GM19468 (cell line): Measurements from ENCODE around the gene HNRNPF.

Experiments used
- ATAC-seq: cut with Tn5 transposase; IDR thresholded peaks from one replicate; pipeline ENCODE4 v1.9.1; 2021; ENCODE audit warnings: mild to moderate bottlenecking, moderate library complexity, moderate number of reproducible peaks; ENCODE audit not compliant: unreplicated experiment; ENCODE audit errors: extremely low read depth

Gene HNRNPF

GRCh38 chr10:43383204-43383971, 25.6 kb downstream of the HNRNPF start:
- no peak for ATAC-seq

- ATAC-seq = no peak
Observed at GRCh38 chr10:43380610-43381222, 28.3 kb downstream of the HNRNPF start.

GRCh38 chr10:43377424-43377883, 31.5 kb downstream of the HNRNPF start:
- ATAC-seq = no peak

- no peak for ATAC-seq
Observed at GRCh38 chr10:43376828-43377423, 32.1 kb downstream of the HNRNPF start.

GRCh38 chr10:43376046-43376635, 32.8 kb downstream of the HNRNPF start:
- ATAC-seq = no peak

- ATAC-seq = no peak
Observed at GRCh38 chr10:43375401-43376020, 33.5 kb downstream of the HNRNPF start.

GRCh38 chr10:43374194-43374593, 34.8 kb downstream of the HNRNPF start:
- ATAC-seq = no peak

- no peak for ATAC-seq
Observed at GRCh38 chr10:43373461-43373860, 35.5 kb downstream of the HNRNPF start.

- ATAC-seq = no peak
Observed at GRCh38 chr10:43372765-43373361, 36.1 kb downstream of the HNRNPF start.

GRCh38 chr10:43371418-43371817, 37.6 kb downstream of the HNRNPF start, which contains the start of gene FXYD4:
Gene FXYD4, plus strand, starts transcription at chr10:43371636. Its CDS starts 2,111 bp downstream, at chr10:43373747.
- ATAC-seq = no peak

- no peak for ATAC-seq
Observed at GRCh38 chr10:43370671-43371215, 38.2 kb downstream of the HNRNPF start.

GRCh38 chr10:43369921-43370320, 39.1 kb downstream of the HNRNPF start:
- no peak for ATAC-seq

- ATAC-seq = no peak
Observed at GRCh38 chr10:43365001-43365400, 44.0 kb downstream of the HNRNPF start.

- ATAC-seq = peak; percentile 97
Observed at GRCh38 chr10:43362191-43362839, 46.7 kb downstream of the HNRNPF start.

- ATAC-seq = no peak
Observed at GRCh38 chr10:43361547-43362190, 47.3 kb downstream of the HNRNPF start.

- ATAC-seq = no peak
Observed at GRCh38 chr10:43360086-43360485, 48.9 kb downstream of the HNRNPF start.

- ATAC-seq = no peak
Observed at GRCh38 chr10:43355749-43356371, 53.1 kb downstream of the HNRNPF start.

GRCh38 chr10:43354879-43355380, 54.1 kb downstream of the HNRNPF start:
- no peak for ATAC-seq
